Fibroblast of lung (primary cell): ENCODE measurements around the gene POLG. TPM values are rescaled to one million over a fixed set of nuclear protein-coding genes. Genes with fewer than 3 reads are reported as not detected.

Experiments used
- DNase-seq, 2 donors: peaks; one replicate each; pipeline versions ENCODE4 v3.0.0 to v3.0.0-alpha.2; 2010; ENCODE audit warnings: low read depth in 2 of 2
- H2AFZ ChIP-seq: 2 replicates; pipeline ENCODE4 v1.5.1; 2012; ENCODE audit warnings: low read length, control low read depth, inconsistent platforms
- H3K27ac ChIP-seq: 2 replicates; pipeline ENCODE4 v1.5.1; 2011; ENCODE audit warnings: low read length, control low read depth; ENCODE audit not compliant: insufficient read depth
- H3K27me3 ChIP-seq: 2 replicates; pipeline ENCODE4 v1.5.1; 2011; ENCODE audit warnings: mild to moderate bottlenecking, low read length; ENCODE audit not compliant: control insufficient read depth, insufficient read depth
- H3K36me3 ChIP-seq: 2 replicates; pipeline ENCODE4 v1.5.1; 2011; ENCODE audit warnings: low read length; ENCODE audit not compliant: control insufficient read depth, insufficient read depth
- H3K4me1 ChIP-seq: 2 replicates; pipeline ENCODE4 v1.5.1; 2011; ENCODE audit warnings: low read length; ENCODE audit not compliant: control insufficient read depth, insufficient read depth; ENCODE audit errors: extremely low read depth
- H3K4me2 ChIP-seq: 2 replicates; pipeline ENCODE4 v1.5.1; 2011; ENCODE audit warnings: low read length, control low read depth; ENCODE audit not compliant: insufficient read depth; ENCODE audit errors: extremely low read depth
- H3K4me3 ChIP-seq, 4 experiments: fragments of 200-600 bp in 1 of 4; sonication (generic) in 1 of 4; replicated peaks in 1 of 4; 2 replicates each; pipeline ENCODE4 v1.5.1; 2011 to 2016; ENCODE audit warnings: low read length in 4 of 4, low read depth in 3 of 4, mild to moderate bottlenecking in 3 of 4, control low read depth in 2 of 4, inconsistent platforms in 1 of 4, mixed read lengths in 1 of 4; ENCODE audit not compliant: insufficient read depth in 1 of 4; ENCODE audit errors: control extremely low read depth in 1 of 4
- H3K79me2 ChIP-seq: 2 replicates; pipeline ENCODE4 v1.5.1; 2012; ENCODE audit warnings: mild to moderate bottlenecking, low read length, inconsistent platforms; ENCODE audit not compliant: control insufficient read depth, insufficient read depth
- H3K9ac ChIP-seq: 2 replicates; pipeline ENCODE4 v1.5.1; 2011; ENCODE audit warnings: mild to moderate bottlenecking, low read length, control low read depth; ENCODE audit not compliant: insufficient read depth
- H3K9me3 ChIP-seq: 2 replicates; pipeline ENCODE4 v1.5.1; 2012; ENCODE audit warnings: low read depth, low read length; ENCODE audit not compliant: control insufficient read depth, insufficient read depth
- H4K20me1 ChIP-seq: 2 replicates; pipeline ENCODE4 v1.5.1; 2011; ENCODE audit warnings: low read length; ENCODE audit not compliant: control insufficient read depth, insufficient read depth; ENCODE audit errors: extremely low read depth
- CTCF ChIP-seq, 2 donors: IDR thresholded peaks in 1 of 2; conservative IDR thresholded peaks in 1 of 2; 1 replicate in 1 of 2; 2 replicates in 1 of 2; pipeline ENCODE4 v1.5.1; 2011 to 2012; ENCODE audit warnings: low read length in 2 of 2, control low read depth in 1 of 2, inconsistent platforms in 1 of 2, low read depth in 1 of 2, mild to moderate bottlenecking in 1 of 2
- EZH2 ChIP-seq: IDR thresholded peaks from 2 replicates; pipeline ENCODE4 v1.5.1; 2012; ENCODE audit warnings: low read length, control low read depth, mild to moderate bottlenecking; ENCODE audit errors: missing control alignments
- polyA plus RNA-seq, 2 donors: library from polyadenylated mRNA; depleted of rRNA in 1 of 2; stranded (reverse) in 1 of 2; unstranded in 1 of 2; fragments of >200 nt; gene quantifications; 2 replicates each; pipeline ENCODE4 v1.2.1, GENCODE V29; 2011 to 2012; ENCODE audit warnings: missing spikeins in 1 of 2
- total RNA-seq: library from RNA; depleted of rRNA; stranded (reverse); fragments of >200 nt; gene quantifications from 2 replicates; pipeline ENCODE4 v1.2.1, GENCODE V29; 2014

POLG gene
- total and polyA plus RNA-seq, 2 donors (not counting 1 experiment from before 2014, with no cell fraction given): 20.4 to 61.3 TPM

GRCh38 chr15:89317186-89317720, 17.4 kb downstream of the POLG start:
- H3K36me3 ChIP-seq: peaks cover 22% of the 10 kb centered on the region
- H3K4me3 ChIP-seq: no peak overlapping the region
- H4K20me1 ChIP-seq: no peaks in the 10 kb centered on the region
- H3K4me2 ChIP-seq: no peak overlapping the region
- no peaks in the 10 kb centered on the region for H3K27me3 ChIP-seq
- H2AFZ ChIP-seq: no peak overlapping the region
- H3K79me2 ChIP-seq: no peaks in the 10 kb centered on the region
- TF ChIP-seq EZH2 (no peak), CTCF (conservative IDR thresholded peaks at IDR 0.05 in 1 of 2, IDR thresholded peaks at IDR 0.05 in 1 of 2; ENCODE audit: low read depth in 1 of 2, low read length in 2 of 2) (no peak)
- DNase-seq: no peak
- no peaks in the 10 kb centered on the region for H3K4me1 ChIP-seq
- H3K27ac ChIP-seq: no peak overlapping the region
- no peak overlapping the region for H3K9ac ChIP-seq
- no peaks in the 10 kb centered on the region for H3K9me3 ChIP-seq

- no peaks in the 10 kb centered on the region for H3K4me1 ChIP-seq
- DNase-seq: no peak
- no peak overlapping the region for H3K27ac ChIP-seq
- H3K4me2 ChIP-seq: no peak overlapping the region
- no peak overlapping the region for H3K4me3 ChIP-seq
- no peaks in the 10 kb centered on the region for H3K27me3 ChIP-seq
- H2AFZ ChIP-seq: no peak overlapping the region
- no peak overlapping the region for H3K9ac ChIP-seq
- no peaks in the 10 kb centered on the region for H3K79me2 ChIP-seq
- H3K9me3 ChIP-seq: no peaks in the 10 kb centered on the region
- H3K36me3 ChIP-seq: peaks cover 16% of the 10 kb centered on the region
- TF ChIP-seq CTCF (conservative IDR thresholded peaks at IDR 0.05 in 1 of 2, IDR thresholded peaks at IDR 0.05 in 1 of 2; ENCODE audit: low read depth in 1 of 2, low read length in 2 of 2): no peak
- no peak for TF ChIP-seq EZH2
- H4K20me1 ChIP-seq: no peaks in the 10 kb centered on the region
These were observed 18.1 kb downstream of the POLG start for GRCh38 chr15:89316504-89316903.

- H4K20me1 ChIP-seq: no peaks in the 10 kb centered on the region
- H3K36me3 ChIP-seq: peaks cover 10% of the 10 kb centered on the region
These were observed 19.2 kb downstream of the POLG start for GRCh38 chr15:89315375-89315929.

More at GRCh38 chr15:89315375-89315929, 19.2 kb downstream of the POLG start:
- H3K79me2 ChIP-seq: no peaks in the 10 kb centered on the region
- no peak overlapping the region for H3K9ac ChIP-seq
- no peak overlapping the region for H2AFZ ChIP-seq
- no peak overlapping the region for H3K4me2 ChIP-seq
- H3K27me3 ChIP-seq: no peaks in the 10 kb centered on the region
- no peaks in the 10 kb centered on the region for H3K4me1 ChIP-seq
- no peak for TF ChIP-seq CTCF (conservative IDR thresholded peaks at IDR 0.05 in 1 of 2, IDR thresholded peaks at IDR 0.05 in 1 of 2; ENCODE audit: low read depth in 1 of 2, low read length in 2 of 2)
- no peak overlapping the region for H3K27ac ChIP-seq
- DNase-seq: no peak
- no peaks in the 10 kb centered on the region for H3K9me3 ChIP-seq
- no peak overlapping the region for H3K4me3 ChIP-seq
